GM19238 (cell line): ENCODE measurements around the gene PJA1.

Experiments used
- DNase-seq: peaks from one replicate; pipeline ENCODE4 v3.0.0; 2011; ENCODE audit warnings: low spot score; ENCODE audit not compliant: insufficient read length

The PJA1 gene

GRCh38 chrX:69143530-69143929 lies 21.7 kb downstream of the PJA1 start:
- no peak for DNase-seq

- DNase-seq: no peak
Observed at GRCh38 chrX:69142788-69143469, 22.3 kb downstream of the PJA1 start.

- no peak for DNase-seq
Observed at GRCh38 chrX:69140837-69141236, 24.4 kb downstream of the PJA1 start.

GRCh38 chrX:69139516-69139915 lies 25.7 kb downstream of the PJA1 start:
- no peak for DNase-seq

GRCh38 chrX:69138512-69138911 lies 26.7 kb downstream of the PJA1 start:
- DNase-seq: no peak

GRCh38 chrX:69138118-69138390 lies 27.2 kb downstream of the PJA1 start:
- DNase-seq: no peak

- DNase-seq: no peak
Observed at GRCh38 chrX:69137371-69138117, 27.7 kb downstream of the PJA1 start.

- DNase-seq: no peak
Observed at GRCh38 chrX:69136546-69137331, 28.5 kb downstream of the PJA1 start.

GRCh38 chrX:69133921-69134542 lies 31.2 kb downstream of the PJA1 start:
- DNase-seq: no peak

GRCh38 chrX:69131886-69132285 lies 33.4 kb downstream of the PJA1 start:
- no peak for DNase-seq

- no peak for DNase-seq
Observed at GRCh38 chrX:69130439-69130838, 34.8 kb downstream of the PJA1 start.

- no peak for DNase-seq
Observed at GRCh38 chrX:69128588-69128987, 36.7 kb downstream of the PJA1 start.

- DNase-seq: no peak
Observed at GRCh38 chrX:69127466-69127865, 37.8 kb downstream of the PJA1 start.

- no peak for DNase-seq
Observed at GRCh38 chrX:69126642-69127041, 38.6 kb downstream of the PJA1 start.

GRCh38 chrX:69125094-69125493 lies 40.2 kb downstream of the PJA1 start:
- no peak for DNase-seq

GRCh38 chrX:69124108-69124507 lies 41.1 kb downstream of the PJA1 start:
- no peak for DNase-seq

- no peak for DNase-seq
Observed at GRCh38 chrX:69123481-69123880, 41.8 kb downstream of the PJA1 start.

- no peak for DNase-seq
Observed at GRCh38 chrX:69121321-69122000, 43.8 kb downstream of the PJA1 start.

- no peak for DNase-seq
Observed at GRCh38 chrX:69120476-69120875, 44.8 kb downstream of the PJA1 start.

GRCh38 chrX:69119122-69119521 lies 46.1 kb downstream of the PJA1 start:
- DNase-seq: no peak

GRCh38 chrX:69117876-69118526 lies 47.3 kb downstream of the PJA1 start:
- no peak for DNase-seq
